Lower leg skin (tissue), 4 donors: ENCODE measurements around the gene SCT. TPM values are rescaled to one million over a fixed set of nuclear protein-coding genes. Genes with fewer than 3 reads are reported as not detected.

Experiments used
- DNase-seq, 2 donors: peaks; one replicate each; pipeline ENCODE4 v3.0.0-alpha.2; 2019; ENCODE audit warnings: low spot score in 2 of 2
- H3K4me3 ChIP-seq: fragments of 200-600 bp; sonication (generic); 2 replicates; pipeline ENCODE4 v1.5.1; 2017; ENCODE audit warnings: mild to moderate bottlenecking, low read depth; ENCODE audit not compliant: poor library complexity, severe bottlenecking
- POLR2A ChIP-seq, 2 donors: fragments of 450-650 bp; IDR thresholded peaks; one replicate each; pipeline ENCODE4 v1.6.1; 2016 to 2017; ENCODE audit warnings: antibody characterized with exemption in 2 of 2, mild to moderate bottlenecking in 1 of 2, moderate library complexity in 1 of 2
- WGBS, 2 donors: methylation state at CpG; one replicate each; pipeline ENCODE4 v1.1.5; 2018; 5-methylcytosine and 5-hydroxymethylcytosine counted together
- intact Hi-C: fragments of 100-400 bp; cut with DNase I; formaldehyde crosslinking; loops from one replicate; pipeline ENCODE4 v1.15.0; 2023; ENCODE audit warnings: low total_unique reads
- total RNA-seq, 4 donors: library from RNA; depleted of rRNA; stranded (reverse); fragments of >200 nt; gene quantifications; one replicate each; pipeline ENCODE4 v1.1.0, GENCODE V29; 2016
- TF ChIP-seq, protein P1 (sequence below), 3 donors: fragments of 450-650 bp; IDR thresholded peaks; one replicate each; pipeline ENCODE4 v1.5.1; 2016; ENCODE audit warnings: antibody characterized with exemption in 3 of 3, mild to moderate bottlenecking in 3 of 3, moderate library complexity in 2 of 3

Gene SCT
- total RNA-seq, 4 donors from 2014 or later, result not detected

GRCh38 chr11:611001-611996 lies 15.7 kb downstream of the SCT start:
- no peak for TF ChIP-seq POLR2A (IDR thresholded peaks at IDR 0.05)
- TF ChIP-seq, protein P1, sequence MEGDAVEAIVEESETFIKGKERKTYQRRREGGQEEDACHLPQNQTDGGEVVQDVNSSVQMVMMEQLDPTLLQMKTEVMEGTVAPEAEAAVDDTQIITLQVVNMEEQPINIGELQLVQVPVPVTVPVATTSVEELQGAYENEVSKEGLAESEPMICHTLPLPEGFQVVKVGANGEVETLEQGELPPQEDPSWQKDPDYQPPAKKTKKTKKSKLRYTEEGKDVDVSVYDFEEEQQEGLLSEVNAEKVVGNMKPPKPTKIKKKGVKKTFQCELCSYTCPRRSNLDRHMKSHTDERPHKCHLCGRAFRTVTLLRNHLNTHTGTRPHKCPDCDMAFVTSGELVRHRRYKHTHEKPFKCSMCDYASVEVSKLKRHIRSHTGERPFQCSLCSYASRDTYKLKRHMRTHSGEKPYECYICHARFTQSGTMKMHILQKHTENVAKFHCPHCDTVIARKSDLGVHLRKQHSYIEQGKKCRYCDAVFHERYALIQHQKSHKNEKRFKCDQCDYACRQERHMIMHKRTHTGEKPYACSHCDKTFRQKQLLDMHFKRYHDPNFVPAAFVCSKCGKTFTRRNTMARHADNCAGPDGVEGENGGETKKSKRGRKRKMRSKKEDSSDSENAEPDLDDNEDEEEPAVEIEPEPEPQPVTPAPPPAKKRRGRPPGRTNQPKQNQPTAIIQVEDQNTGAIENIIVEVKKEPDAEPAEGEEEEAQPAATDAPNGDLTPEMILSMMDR (IDR thresholded peaks at IDR 0.05), result no peak
- intact Hi-C loops, result no loop called here
- peak in 1 of 2 donors; percentile 83 for DNase-seq
- H3K4me3 ChIP-seq, result no peak overlapping the region
- WGBS, 2 donors, result 73 to 77% methylated on average over 42 to 48 of the region's 49 CpGs

DNA sequence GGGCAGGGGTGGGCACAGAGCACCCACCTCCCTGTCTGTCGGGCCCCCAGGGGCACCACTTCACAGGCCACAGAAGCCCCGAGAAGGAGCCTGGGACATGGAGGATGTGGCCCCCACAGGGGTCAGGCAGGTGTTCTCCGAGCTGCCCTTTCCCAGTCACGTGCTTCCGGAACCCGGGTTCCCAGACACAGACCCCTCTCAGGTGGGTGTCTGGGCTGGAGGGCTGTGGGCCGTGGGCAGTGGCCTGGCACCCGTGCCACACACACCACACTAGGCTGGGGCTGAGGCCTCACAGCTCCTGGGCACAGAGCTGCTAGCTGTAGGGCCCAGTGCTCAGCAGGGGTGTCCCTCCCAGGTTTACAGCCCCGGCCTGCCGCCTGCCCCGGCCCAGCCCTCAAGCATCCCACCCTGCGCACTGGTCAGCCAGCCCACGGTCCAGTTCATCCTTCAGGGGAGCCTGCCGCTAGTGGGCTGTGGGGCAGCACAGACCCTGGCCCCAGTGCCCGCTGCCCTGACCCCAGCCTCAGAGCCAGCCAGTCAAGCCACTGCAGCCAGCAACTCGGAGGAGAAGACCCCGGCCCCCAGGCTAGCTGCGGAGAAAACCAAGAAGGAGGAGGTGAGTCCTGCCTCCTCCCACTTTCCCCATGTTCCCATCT lies 16.7 kb downstream of the SCT start:
- intact Hi-C loops, result no loop called here
- no peak for TF ChIP-seq POLR2A (IDR thresholded peaks at IDR 0.05)
- TF ChIP-seq, protein P1 (IDR thresholded peaks at IDR 0.05), result no peak
- DNase-seq, result peak in 1 of 2 donors; percentile 84
- WGBS, 2 donors, result 90 to 98% methylated on average over 13 to 14 of the region's 18 CpGs
- no peak overlapping the region for H3K4me3 ChIP-seq

- no peak overlapping the region for H3K4me3 ChIP-seq
- peak in 1 of 2 donors; percentile 85 for DNase-seq
- intact Hi-C loops, result no loop called here
- TF ChIP-seq POLR2A (IDR thresholded peaks at IDR 0.05), result no peak
- TF ChIP-seq, protein P1 (IDR thresholded peaks at IDR 0.05), result no peak
- 89 to 94% methylated on average over 16 to 17 of the region's 28 CpGs for WGBS, 2 donors
These were observed 17.6 kb downstream of the SCT start for GRCh38 chr11:609341-609811.

DNA sequence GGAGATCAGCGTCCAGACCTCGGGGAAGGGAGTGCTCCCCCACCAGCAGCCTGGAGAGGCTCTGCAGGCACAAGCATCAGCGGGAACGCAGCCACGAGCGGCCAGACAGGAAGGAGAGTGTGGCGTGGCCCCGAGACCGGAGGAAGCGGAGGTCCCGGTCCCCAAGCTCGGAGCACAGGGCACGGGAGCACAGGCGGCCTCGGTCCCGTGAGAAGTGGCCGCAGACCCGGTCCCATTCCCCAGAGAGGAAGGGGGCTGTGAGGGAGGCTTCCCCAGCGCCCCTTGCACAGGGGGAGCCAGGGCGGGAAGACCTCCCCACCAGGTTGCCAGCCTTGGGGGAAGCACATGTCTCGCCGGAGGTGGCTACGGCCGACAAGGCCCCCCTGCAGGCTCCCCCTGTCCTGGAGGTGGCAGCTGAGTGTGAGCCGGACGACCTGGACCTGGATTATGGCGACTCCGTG lies 18.2 kb downstream of the SCT start:
- DNase-seq, result peak in 1 of 2 donors; percentile 86
- no peak overlapping the region for H3K4me3 ChIP-seq
- TF ChIP-seq, protein P1 (IDR thresholded peaks at IDR 0.05), result no peak
- TF ChIP-seq POLR2A (IDR thresholded peaks at IDR 0.05), result no peak
- intact Hi-C loops, result no loop called here
- WGBS, 2 donors, result 87 to 88% methylated on average over 27 of the region's 28 CpGs

DNA sequence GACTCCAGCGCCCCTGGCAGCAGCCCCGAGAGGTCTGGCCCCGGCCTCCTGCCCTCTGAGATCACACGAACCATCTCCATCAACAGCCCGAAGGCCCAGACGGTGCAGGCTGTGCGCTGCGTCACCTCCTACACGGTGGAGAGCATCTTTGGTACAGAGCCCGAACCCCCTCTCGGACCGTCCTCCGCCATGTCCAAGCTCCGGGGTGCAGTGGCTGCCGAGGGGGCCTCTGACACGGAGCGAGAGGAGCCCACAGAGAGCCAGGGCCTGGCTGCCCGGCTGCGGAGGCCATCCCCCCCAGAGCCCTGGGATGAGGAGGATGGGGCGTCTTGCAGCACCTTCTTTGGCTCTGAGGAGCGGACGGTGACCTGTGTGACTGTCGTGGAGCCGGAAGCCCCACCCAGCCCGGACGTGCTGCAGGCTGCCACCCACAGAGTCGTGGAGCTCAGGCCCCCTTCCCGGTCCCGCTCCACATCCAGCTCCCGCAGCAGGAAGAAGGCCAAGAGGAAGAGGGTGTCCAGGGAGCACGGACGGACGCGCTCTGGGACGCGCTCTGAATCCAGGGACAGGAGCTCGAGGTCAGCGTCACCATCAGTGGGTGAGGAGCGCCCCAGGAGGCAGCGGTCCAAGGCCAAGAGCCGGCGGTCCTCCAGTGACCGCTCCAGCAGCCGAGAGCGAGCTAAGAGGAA lies 18.9 kb downstream of the SCT start:
- TF ChIP-seq, protein P1 (IDR thresholded peaks at IDR 0.05), result no peak
- TF ChIP-seq POLR2A (IDR thresholded peaks at IDR 0.05), result no peak
- peak in 1 of 2 donors; percentile 86 for DNase-seq
- WGBS, 2 donors, result 93 to 94% methylated on average over 30 to 45 of the region's 45 CpGs
- intact Hi-C loops, result no loop called here
- H3K4me3 ChIP-seq, result no peak overlapping the region
